Measurements from ENCODE around the gene PABPC3. TPM values are rescaled to one million over a fixed set of nuclear protein-coding genes. Genes with fewer than 3 reads are reported as not detected.

The PABPC3 gene
- total and polyA plus RNA-seq, 7 experiments from 2014 or later: 0.13 to 0.87 (median 0.22) TPM

Other genes with a start within 250 kb of the PABPC3 start
- gene AMER2, start 76.2 kb downstream of the PABPC3 start, total RNA-seq: not detected
- gene AMER2, start 76.2 kb downstream of the PABPC3 start, polyA plus RNA-seq: under 1 TPM in 1 of 2 donors, not detected in 1; 0.05 TPM
- gene MTMR6, start 191.4 kb downstream of the PABPC3 start, total RNA-seq: 10 to 100 TPM; 16.0 to 23.2 (median 18.5) TPM
- 10 to 100 TPM; 16.3 to 16.6 TPM for gene MTMR6, start 191.4 kb downstream of the PABPC3 start, polyA plus RNA-seq
- gene NUP58, start 205.5 kb downstream of the PABPC3 start, total RNA-seq: 10 to 100 TPM; 41.1 to 89.1 (median 57.0) TPM
- gene NUP58, start 205.5 kb downstream of the PABPC3 start, polyA plus RNA-seq: 10 to 100 TPM; 13.4 to 22.1 TPM